Thymus (tissue), 11 donors: Measurements from ENCODE around the gene CDR2L. TPM values are rescaled to one million over a fixed set of nuclear protein-coding genes. Genes with fewer than 3 reads are reported as not detected.
A peak's percentile ranks its signal among the peaks of the same experiment; 100 is the strongest.
"Not testable (repeated sequence)": the region's sequence is repeated elsewhere in the genome, so short reads cannot be mapped to it uniquely, and the experiment has no call there.

Experiments used
- DNase-seq, 9 donors: peaks; one replicate each; pipeline ENCODE4 v3.0.0-alpha.2; 2013; ENCODE audit warnings: low spot score in 9 of 9, low read depth in 6 of 9, missing footprints in 1 of 9
- H3K27ac ChIP-seq, 2 donors: one replicate each; pipeline ENCODE4 v1.5.1; 2013; ENCODE audit warnings: control low read depth in 1 of 2, low read depth in 1 of 2, low read length in 1 of 2, mild to moderate bottlenecking in 1 of 2, moderate library complexity in 1 of 2
- H3K27me3 ChIP-seq, 2 donors: one replicate each; pipeline ENCODE4 v1.5.1; 2013; ENCODE audit warnings: low read length in 1 of 2; ENCODE audit not compliant: control insufficient read depth in 2 of 2, insufficient read depth in 1 of 2
- H3K36me3 ChIP-seq, 2 donors: one replicate each; pipeline ENCODE4 v1.5.1; 2013; ENCODE audit warnings: low read length in 1 of 2, mild to moderate bottlenecking in 1 of 2, moderate library complexity in 1 of 2; ENCODE audit not compliant: control insufficient read depth in 2 of 2, insufficient read depth in 2 of 2
- H3K4me1 ChIP-seq, 2 donors: one replicate each; pipeline ENCODE4 v1.5.1; 2013; ENCODE audit warnings: low read length in 2 of 2; ENCODE audit not compliant: control insufficient read depth in 2 of 2, insufficient read depth in 2 of 2
- H3K4me3 ChIP-seq, 2 donors: one replicate each; pipeline ENCODE4 v1.5.1; 2013; ENCODE audit warnings: low read length in 2 of 2, control low read depth in 1 of 2, mild to moderate bottlenecking in 1 of 2
- H3K9me3 ChIP-seq, 2 donors: one replicate each; pipeline ENCODE4 v1.5.1; 2013; ENCODE audit warnings: low read length in 1 of 2, mild to moderate bottlenecking in 1 of 2; ENCODE audit not compliant: control insufficient read depth in 2 of 2, insufficient read depth in 1 of 2
- WGBS: extraction: QIAGEN DNeasy Blood & Tissue Kit; methylation state at CpG from one replicate; pipeline ENCODE4 v1.1.7; 2013; 5-methylcytosine and 5-hydroxymethylcytosine counted together
- polyA plus RNA-seq: library from polyadenylated mRNA; stranded (reverse); fragments of 200-250 nt; gene quantifications from one replicate; pipeline ENCODE4 v1.2.3, GENCODE V29; 2013
- total RNA-seq: library from RNA; stranded (reverse); fragments of 120-200 nt; gene quantifications from one replicate; pipeline ENCODE4 v1.2.4, GENCODE V29; 2013
- donor health status: healthy.

CDR2L gene
- total and polyA plus RNA-seq, 2 donors = 0.57 to 1.4 TPM

GRCh38 chr17:75025398-75025734 is 37.9 kb downstream of the CDR2L start:
- H3K27me3 ChIP-seq, DNase-seq, H3K9me3 ChIP-seq, H3K4me3 ChIP-seq, H3K4me1 ChIP-seq, H3K27ac ChIP-seq: not testable (repeated sequence)
- 32% methylated on average over 9 of the region's 9 CpGs for WGBS
- H3K36me3 ChIP-seq = peaks cover 21 to 24% of the 10 kb centered on the region in 2 donors

DNA sequence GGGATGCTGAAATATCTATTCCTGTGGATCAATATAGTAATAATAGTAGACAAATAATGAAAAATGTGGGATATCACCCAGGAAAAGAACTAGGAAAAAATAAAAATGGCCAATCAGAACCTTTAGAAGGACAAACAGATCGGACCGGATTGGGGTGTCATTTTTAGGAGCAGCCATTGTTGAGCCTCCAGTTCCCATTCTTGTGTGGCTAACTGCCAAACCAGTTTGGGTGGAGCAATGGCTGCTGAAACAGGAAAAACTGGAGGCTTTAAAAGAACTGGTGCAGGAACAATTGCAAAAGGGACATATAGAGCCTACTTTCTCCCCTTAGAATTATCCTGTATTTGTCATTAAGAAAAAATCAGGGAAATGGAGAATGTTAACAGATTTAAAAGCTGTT is 39.2 kb downstream of the CDR2L start:
- WGBS = 92% methylated on average over 2 of the region's 2 CpGs
- Histone ChIP-seq H3K36me3 (peaks cover 9 to 11% of the 10 kb centered on the region in 2 donors), H3K9me3 (peaks cover 2 to 14% of the 10 kb centered on the region in 2 donors)
- not testable (repeated sequence) for DNase-seq, H3K4me1 ChIP-seq, H3K27me3 ChIP-seq, H3K4me3 ChIP-seq, H3K27ac ChIP-seq

DNA sequence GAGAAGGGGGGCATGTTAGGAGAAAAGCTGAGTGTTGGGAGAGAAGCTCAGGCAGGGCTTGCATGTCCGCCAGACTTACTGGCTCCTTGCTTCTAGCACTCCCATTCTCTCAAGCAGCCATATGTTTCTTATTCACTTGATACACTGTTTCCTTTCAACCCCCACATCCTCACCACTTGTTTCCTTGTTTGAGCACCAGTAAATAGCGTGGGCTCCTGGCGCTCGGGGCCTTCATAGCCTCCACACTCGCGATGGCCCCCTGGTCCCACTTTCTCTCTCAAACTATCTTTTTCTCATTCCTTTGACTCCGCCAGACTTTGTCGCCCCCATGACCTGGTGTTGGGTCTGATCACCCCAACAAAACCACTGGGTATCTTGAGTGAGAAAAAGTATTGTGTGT is 42.7 kb downstream of the CDR2L start:
- Histone ChIP-seq H3K4me3 (no peak overlapping the region), H3K4me1 (peaks cover 16 to 33% of the 10 kb centered on the region in 2 donors), H3K27me3 (peaks cover 15 to 43% of the 10 kb centered on the region in 2 donors), H3K9me3 (peaks cover 2 to 11% of the 10 kb centered on the region in 2 donors), H3K36me3 (no peaks in the 10 kb centered on the region), H3K27ac (no peak overlapping the region)
- DNase-seq = no peak
- 96% methylated on average over 8 of the region's 8 CpGs for WGBS

GRCh38 chr17:75031972-75032719 is 44.7 kb downstream of the CDR2L start:
- no peak overlapping the region for H3K27ac ChIP-seq
- WGBS = 16% methylated on average over 10 of the region's 10 CpGs
- peaks cover 2 to 11% of the 10 kb centered on the region in 2 donors for H3K9me3 ChIP-seq
- peak in 1 of 9 donors; percentile 28 for DNase-seq
- peaks cover 18 to 34% of the 10 kb centered on the region in 2 donors for H3K4me1 ChIP-seq
- H3K27me3 ChIP-seq = peaks cover 15 to 48% of the 10 kb centered on the region in 2 donors
- no peaks in the 10 kb centered on the region for H3K36me3 ChIP-seq
- no peak overlapping the region for H3K4me3 ChIP-seq

- DNase-seq = no peak
- Histone ChIP-seq H3K27me3 (peaks cover 15 to 48% of the 10 kb centered on the region in 2 donors), H3K36me3 (no peaks in the 10 kb centered on the region), H3K4me1 (peaks cover 18 to 34% of the 10 kb centered on the region in 2 donors), H3K9me3 (peaks cover 2 to 11% of the 10 kb centered on the region in 2 donors), H3K27ac (no peak overlapping the region), H3K4me3 (no peak overlapping the region)
- 11% methylated on average over 13 of the region's 13 CpGs for WGBS
These were observed 45.4 kb downstream of the CDR2L start for GRCh38 chr17:75032720-75033280.

DNA sequence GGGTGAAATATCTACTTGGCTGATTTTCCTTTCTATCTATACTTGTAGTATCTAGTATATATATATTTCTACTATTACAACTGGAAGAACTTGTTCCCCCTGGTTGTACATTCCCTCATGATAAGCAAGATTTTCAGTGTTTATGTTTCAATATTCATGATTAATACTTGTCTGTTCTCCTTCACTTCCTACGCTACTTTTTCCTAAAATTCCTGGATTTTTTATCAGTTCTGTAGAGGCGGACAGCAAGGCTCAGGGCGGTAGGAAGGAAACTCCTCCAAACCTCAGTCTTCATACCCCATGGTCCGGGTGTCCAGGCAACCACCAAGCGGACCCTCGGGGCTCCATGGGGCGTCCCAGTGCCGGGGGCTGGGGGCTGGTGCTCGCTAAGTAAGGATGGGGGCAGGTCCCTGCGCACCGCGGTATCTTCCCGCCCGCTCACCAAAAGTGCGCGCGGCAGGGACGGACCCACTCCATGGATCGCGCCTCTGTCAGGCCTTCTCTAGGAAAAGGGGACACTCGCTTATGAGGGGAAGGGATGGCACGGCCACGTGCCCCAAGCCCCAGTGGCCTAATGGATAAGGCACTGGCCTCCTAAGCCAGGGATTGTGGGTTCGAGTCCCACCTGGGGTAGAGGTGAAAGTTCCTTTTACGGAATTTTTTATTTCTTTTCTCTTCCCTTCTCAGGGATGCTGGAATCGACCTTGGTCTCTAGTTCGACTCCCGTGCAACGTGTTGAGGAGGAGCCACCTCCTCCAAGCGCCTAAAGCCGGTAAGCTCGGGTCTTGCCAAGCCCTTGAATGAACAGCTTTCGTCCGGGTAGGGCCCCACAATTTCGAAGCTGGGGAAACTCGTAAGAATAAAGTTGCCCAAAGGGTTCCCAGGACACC is 46.2 kb downstream of the CDR2L start:
- peaks cover 18 to 34% of the 10 kb centered on the region in 2 donors for H3K4me1 ChIP-seq
- DNase-seq = peak in 4 of 9 donors; percentile 39 to 79 (median 54)
- WGBS = 1% methylated on average over 36 of the region's 36 CpGs
- H3K4me3 ChIP-seq = peak overlapping the region; percentile 52 to 61
- H3K9me3 ChIP-seq = peaks cover 2 to 11% of the 10 kb centered on the region in 2 donors
- H3K27ac ChIP-seq = no peak overlapping the region
- peaks cover 3 to 4% of the 10 kb centered on the region in 2 donors for H3K36me3 ChIP-seq
- peaks cover 15 to 48% of the 10 kb centered on the region in 2 donors for H3K27me3 ChIP-seq

DNA sequence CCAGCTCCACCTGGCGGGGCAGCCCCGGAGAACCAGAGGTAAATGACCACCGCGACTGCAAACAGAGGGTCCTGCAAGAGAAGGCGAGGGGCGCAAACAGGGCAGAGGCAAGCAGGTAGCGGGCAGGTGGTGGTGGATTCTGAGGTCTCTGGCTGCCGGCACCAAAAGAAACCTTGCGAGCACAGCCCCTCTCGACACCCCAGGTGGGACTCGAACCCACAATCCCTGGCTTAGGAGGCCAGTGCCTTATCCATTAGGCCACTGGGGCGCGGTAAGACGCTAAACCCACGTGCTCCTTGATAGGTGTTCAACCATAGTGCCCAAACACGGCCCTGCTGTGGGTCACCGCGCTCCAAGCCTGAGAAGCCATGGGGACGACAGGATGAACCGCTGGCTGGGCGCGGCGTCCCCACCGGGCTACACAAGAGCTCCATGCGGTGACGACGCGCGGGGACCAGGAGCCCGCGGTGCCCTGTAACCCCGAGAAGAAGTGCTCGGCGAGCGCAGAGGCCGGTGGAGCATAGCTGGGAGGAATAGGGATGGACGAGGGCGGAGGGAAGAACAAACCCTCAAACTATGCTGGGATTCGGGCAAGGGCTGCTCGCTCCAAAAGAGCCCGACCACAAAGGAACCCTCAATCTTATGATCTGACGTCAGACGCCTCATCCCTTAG is 46.9 kb downstream of the CDR2L start:
- Histone ChIP-seq H3K36me3 (peaks cover 11 to 12% of the 10 kb centered on the region in 2 donors), H3K9me3 (peaks cover 2 to 11% of the 10 kb centered on the region in 2 donors), H3K27me3 (peaks cover 15 to 48% of the 10 kb centered on the region in 2 donors), H3K4me3 (peak overlapping the region; percentile 52 to 61), H3K4me1 (peaks cover 18 to 34% of the 10 kb centered on the region in 2 donors), H3K27ac (peak overlapping the region; percentile 65 to 78)
- DNase-seq = peak in 4 of 9 donors; percentile 23 to 75 (median 51)
- under 1% methylated on average over 43 of the region's 43 CpGs for WGBS

DNA sequence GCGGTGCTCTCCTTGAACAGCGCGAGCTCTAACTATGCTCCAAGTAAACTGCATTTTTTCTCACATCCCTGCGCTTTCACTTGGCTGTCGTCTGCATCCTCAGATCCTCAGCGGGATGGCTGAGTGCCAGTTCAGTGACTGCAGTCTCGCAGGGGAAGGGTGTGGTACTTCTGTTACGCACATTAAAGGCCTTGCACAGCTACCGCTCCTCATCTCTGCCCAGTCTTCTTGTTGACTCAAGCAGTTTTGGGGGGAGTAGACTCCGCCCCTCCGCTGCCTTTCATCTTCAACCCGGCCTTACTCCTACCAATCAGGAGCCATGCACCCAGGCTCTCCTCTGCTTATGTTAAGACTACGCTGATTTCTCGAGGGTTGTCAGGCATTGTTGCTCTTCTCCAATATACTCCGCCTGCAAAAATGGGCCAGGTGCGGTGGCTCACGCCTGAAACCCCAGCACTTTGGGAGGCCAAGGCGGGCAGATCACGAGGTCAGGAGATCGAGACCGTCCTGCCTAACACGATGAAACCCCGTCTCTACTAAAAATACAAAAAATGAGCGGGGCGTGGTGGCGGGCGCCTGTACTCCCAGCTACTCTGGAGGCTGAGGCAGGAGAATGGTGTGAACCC is 49.3 kb downstream of the CDR2L start:
- H3K4me3 ChIP-seq = no peak overlapping the region

More for the DNA sequence above, 49.3 kb downstream of the CDR2L start:
- 89% methylated on average over 27 of the region's 27 CpGs for WGBS
- peaks cover 15 to 39% of the 10 kb centered on the region in 2 donors for H3K27me3 ChIP-seq
- peak overlapping the region in 1 of 2 donors; percentile 36 for H3K27ac ChIP-seq
- H3K36me3 ChIP-seq = peaks cover 26 to 35% of the 10 kb centered on the region in 2 donors
- peaks cover 18 to 34% of the 10 kb centered on the region in 2 donors for H3K4me1 ChIP-seq
- no peaks in the 10 kb centered on the region for H3K9me3 ChIP-seq
- DNase-seq = peak in 1 of 9 donors; percentile 21
